GM19043 (cell line): ENCODE measurements around the gene GAB2.
"Not testable (repeated sequence)": the region's sequence is repeated elsewhere in the genome, so short reads cannot be mapped to it uniquely, and the experiment has no call there.

Experiments used
- ATAC-seq: cut with Tn5 transposase; IDR thresholded peaks from one replicate; pipeline ENCODE4 v1.9.1; 2021; ENCODE audit warnings: low read depth; ENCODE audit not compliant: unreplicated experiment

The GAB2 gene

DNA sequence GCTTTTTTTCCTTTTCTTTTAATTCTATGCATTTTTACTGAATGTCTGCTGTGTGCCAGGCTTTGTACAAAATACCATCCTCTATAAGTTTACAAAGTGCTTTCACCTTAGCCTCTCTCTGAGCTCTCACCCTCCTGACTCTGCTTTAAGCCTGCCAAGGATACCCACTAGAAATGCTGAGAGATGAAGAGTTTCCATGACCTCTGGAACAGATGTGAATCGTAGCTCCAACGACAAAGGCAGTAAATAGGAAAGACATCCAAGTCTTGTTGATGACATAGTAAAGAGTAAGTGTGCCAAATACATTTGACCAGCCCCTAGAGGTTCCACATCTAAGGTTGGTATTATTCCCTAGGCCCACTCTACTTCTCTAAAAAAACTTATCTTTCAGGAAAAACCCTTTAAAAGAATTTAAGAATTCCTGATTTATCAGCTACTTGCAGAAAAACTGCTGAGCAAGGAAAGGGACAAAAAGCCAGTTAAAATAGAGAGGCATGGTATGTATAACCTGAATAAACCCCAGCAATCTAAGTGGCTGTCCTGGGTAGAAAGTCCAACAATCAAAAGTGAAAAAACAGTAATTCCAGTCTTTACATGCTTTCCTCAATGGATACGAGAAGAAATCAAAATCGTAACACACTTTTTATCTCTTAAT lies 45.4 kb downstream of the GAB2 start:
- ATAC-seq, result no peak

DNA sequence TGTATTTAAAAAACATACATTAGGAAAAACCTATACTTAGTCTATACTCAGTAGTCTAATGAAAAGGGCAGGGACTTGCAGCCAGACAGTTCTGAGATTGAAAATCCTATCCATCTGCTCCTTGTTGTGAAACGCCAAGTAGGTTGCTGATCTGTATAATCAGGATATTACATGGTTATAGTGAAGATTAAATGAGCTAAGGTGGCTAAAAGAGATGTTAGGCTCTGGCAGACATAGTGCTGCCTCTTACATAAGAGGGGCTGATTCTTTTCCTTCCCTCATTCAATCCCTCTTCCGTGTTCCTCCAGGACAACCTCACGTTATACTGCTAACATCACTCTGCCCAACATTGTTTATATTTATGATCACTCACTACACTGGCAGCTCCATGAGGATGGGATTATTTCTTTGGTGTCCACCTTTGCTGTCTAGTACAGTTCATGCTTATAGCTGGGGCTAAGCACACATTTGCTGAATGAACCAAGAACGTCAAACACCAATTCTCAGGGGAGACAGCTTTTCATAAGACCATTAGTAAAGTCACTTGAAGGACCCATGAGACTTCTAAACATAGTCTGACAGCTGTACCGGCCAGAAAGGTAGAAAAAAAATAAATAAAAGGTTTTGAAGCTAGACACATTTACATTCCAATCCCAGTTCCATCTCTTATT lies 46.3 kb downstream of the GAB2 start:
- no peak for ATAC-seq

DNA sequence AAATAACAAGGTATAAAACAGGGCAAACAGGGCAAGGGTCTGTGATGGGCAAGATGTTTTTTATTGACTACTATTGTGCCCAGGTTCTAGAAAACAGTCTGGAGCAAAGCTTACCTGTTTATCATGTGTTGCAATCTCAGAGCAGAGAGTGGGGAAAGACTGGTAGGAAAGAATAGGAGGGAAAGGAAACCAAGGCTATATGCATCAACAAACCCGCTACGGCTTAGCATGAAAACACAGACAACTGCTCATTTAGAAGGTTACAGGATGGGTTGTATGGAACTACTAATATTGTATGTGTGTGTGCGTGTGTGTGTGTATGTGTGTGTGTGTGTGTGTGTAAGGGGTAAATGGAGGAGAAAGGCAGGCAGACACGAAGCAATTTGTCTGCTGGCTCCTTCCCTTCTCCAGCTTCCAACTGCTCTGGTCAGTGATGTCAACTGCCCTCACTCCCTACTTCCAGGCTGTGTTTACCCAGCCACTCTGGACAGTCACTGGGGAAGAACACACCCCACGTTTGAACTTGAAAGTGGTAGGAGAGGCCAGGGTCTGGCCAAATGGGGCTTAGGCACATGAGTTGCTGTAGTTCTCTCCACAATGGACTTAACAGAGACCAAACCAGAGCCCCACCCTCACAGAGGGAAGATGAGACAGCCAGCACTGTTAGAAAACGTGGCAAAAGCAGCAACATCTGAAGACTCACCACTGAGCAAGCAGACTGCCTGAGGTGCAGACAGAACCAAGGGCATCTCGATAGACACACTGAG lies 47.0 kb downstream of the GAB2 start:
- no peak for ATAC-seq

DNA sequence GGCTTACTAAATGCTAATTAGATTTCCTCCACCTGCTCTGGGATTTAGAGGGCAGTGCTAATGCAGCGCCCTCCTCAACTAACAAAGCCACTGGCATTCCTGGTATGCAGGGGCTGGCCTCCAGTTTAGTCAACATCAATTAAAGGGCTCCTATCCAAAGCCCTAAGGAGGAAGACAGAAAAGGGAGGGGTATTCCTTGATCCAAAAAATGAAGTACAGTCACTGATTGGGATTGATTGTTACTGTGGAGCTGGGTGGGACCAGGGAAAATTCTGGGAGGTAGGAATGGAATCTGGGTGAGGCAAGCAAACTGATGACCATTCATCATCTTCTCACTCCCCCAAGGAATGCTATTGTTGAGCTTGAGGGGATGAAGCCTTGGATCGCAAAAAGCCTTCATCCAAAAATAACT lies 52.2 kb downstream of the GAB2 start:
- ATAC-seq, result no peak

DNA sequence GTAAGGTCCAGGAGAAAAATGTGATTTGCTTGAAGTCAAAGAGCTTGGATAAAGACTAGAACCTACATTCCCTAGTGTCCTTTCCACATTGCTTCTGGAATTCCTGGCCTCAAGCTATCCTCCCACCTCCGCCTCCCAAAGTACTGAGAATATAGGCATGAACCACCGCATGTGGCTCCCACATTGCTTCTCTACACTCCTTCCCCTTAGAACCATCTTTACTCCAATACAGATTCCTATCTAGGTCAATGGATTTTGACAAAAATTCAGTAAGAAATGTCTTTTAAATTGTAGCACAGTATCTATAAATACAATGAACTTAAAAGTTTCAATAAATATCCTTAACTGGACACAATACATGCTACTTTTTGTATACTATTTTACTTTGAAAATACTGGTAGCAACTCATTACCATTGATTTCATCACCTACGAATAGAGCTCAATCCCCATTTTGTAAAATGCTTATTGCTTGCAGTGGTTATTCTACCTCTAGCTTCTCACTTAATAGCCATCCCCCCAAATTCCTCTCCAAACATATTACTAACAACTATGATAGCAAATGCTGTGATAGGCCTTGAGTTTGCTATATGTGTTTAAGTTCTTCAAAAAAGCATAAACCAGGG lies 53.4 kb downstream of the GAB2 start:
- no peak for ATAC-seq

DNA sequence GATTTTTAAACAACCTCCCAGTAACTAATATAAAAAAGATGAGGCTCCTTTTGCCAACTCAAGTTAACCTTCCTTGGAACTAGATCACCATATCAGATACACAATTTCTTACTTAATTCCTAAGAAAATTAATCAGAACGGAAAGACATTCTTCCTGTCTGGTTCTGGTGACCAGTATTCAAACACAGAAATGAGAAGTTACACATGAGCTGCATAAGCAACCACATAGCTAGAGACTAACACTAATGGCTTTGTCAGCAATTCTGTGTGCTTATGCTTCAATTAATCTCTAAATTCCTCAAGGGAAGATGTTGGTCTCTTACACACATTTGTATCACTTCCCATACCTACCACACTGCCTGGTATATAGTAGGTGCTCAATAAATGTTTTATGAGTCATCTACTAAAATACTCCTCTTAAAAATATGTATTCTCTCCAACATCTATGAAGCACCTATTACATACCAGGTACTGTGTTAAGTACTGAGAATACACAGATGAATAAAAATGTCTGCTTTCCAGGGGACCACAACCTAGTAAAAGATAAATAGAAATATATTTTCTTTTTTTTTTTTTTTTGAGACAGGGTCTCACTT lies 54.5 kb downstream of the GAB2 start:
- ATAC-seq, result no peak

DNA sequence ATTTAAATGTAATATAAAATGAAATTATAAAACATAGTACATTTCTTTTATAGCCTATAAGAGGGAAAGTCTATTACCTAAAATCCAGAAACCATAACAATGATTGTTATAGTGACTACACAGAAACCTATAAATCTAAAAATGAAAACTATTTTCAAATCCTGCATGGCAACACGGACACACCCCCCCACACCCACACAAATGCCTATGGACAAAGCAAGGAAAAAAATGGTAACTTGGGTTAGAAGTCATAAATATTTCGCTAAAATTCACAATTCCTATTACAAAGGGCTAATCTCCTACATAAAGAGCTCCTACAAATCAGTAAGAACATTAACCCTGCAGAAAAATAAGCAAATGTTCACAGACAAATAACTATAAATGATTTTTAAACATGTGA lies 56.4 kb downstream of the GAB2 start:
- no peak for ATAC-seq

DNA sequence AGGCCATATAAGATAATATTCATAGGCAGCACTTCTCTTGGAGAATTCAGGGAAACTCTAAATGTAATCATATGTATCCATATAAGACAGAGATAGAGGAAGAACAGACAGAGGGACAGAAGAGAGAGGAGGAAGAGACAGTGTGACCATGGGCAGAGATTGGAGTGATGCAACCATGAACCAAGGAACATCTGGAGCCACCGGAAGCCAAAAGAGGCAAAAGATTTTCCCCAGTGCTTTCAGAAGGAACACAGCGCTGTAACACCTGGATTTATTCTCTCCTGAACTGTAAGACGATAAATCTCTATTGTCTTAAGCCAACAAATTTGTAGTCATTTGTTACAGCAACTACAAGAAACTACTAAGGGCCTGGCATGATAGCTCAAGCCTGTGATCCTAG lies 57.7 kb downstream of the GAB2 start:
- no peak for ATAC-seq

DNA sequence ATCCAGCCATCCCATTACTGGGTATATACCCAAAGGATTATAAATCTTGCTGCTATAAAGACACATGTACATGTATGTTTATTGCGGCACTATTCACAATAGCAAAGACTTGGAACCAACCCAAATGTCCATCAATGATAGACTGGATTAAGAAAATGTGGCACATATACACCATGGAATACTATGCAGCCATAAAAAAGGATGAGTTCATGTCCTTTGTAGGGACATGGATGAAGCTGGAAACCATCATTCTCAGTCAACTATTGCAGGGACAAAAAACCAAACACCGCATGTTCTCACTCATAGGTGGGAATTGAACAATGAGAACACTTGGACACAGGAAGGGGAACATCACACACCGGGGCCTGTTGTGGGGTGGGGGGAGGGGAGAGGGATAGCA lies 59.7 kb downstream of the GAB2 start:
- not testable (repeated sequence) for ATAC-seq

DNA sequence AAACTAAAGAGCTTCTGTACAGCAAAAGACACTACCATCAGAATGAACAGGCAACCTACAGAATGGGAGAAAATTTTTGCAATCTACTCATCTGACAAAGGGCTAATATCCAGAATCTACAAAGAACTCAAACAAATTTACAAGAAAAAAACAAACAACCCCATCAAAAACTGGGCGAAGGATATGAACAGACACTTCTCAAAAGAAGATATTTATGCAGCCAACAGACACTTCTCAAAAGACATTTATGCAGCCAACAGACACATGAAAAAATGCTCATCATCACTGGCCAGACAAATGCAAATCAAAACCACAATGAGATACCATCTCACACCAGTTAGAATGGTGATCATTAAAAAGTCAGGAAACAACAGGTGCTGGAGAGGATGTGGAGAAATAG lies 60.2 kb downstream of the GAB2 start:
- ATAC-seq, result not testable (repeated sequence)

DNA sequence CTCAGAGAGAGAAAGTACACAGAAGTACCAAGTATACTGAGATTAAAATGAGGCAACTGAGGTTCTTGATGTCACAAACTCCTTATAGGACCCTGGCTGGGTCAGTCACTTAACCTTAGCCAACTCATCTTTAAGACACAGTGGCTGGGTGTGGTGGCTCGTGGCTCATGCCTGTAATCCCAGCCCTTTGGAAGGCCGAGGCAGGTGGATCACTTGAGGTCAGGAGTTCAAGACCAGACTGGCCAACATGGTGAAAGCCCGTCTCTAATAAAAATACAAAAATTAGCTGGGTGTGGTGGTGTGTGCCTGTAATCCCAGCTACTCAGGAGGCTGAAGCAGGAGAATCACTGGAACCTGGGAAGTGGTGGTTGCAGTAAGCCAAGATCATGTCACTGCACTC lies 61.9 kb downstream of the GAB2 start:
- ATAC-seq, result not testable (repeated sequence)

DNA sequence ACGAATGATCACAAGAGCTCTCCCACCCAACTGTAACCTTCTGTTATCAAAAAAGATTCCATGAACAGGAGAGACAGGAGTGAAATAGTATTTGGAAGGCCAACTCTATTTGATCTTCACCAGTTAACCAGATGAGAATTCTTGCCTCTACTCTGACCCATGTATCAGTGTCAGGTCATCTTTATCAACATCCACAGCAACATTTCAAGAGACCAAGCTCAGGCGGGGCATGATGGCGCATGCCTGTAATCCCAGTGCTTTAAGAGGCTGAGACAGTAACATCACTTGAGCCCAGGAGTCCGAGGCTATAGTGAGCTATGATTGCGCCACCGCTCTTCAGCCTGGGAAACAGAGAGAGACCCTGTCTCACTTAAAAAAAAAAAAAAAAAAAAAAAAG lies 62.3 kb downstream of the GAB2 start:
- no peak for ATAC-seq

DNA sequence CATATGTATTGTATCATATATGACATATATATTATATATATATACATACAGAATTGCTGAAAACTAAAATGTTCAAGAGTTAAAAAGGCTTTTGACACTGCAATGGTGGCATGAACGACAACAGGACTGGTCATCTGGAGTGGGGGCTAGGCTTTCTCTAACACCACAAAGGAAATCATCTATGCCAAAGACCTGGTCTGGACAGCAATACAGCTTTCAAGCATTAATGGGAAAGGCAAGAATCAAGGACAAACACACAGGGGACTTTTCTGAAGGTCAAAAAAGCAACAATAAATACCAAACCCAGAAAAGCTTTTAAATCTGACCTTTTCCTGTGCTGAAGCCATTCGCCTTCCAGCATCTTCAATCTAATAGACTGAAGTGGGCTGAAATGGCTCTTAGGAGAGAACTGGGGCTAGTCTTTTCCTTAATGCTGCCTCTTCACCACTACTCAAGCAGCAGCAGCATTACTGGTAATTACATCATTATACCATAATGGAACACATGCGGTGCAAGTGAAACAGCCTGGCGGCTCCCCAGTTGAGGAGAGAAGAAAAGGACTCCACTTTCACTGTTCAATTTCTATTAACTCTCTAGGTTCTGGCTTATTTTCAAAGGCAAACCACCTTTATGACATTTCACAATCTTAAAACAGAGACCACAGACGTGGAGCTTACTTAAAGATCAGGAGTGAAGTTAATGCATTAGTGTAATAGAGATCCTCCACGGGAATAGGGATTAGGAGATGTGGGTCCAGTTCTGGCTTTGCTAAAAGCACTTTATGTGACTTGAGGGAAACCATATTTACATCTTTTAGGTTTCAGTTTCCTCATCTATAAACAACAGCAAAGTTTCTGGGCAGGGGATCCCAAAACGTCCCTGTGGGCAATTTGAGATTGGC lies 63.0 kb downstream of the GAB2 start:
- no peak for ATAC-seq

DNA sequence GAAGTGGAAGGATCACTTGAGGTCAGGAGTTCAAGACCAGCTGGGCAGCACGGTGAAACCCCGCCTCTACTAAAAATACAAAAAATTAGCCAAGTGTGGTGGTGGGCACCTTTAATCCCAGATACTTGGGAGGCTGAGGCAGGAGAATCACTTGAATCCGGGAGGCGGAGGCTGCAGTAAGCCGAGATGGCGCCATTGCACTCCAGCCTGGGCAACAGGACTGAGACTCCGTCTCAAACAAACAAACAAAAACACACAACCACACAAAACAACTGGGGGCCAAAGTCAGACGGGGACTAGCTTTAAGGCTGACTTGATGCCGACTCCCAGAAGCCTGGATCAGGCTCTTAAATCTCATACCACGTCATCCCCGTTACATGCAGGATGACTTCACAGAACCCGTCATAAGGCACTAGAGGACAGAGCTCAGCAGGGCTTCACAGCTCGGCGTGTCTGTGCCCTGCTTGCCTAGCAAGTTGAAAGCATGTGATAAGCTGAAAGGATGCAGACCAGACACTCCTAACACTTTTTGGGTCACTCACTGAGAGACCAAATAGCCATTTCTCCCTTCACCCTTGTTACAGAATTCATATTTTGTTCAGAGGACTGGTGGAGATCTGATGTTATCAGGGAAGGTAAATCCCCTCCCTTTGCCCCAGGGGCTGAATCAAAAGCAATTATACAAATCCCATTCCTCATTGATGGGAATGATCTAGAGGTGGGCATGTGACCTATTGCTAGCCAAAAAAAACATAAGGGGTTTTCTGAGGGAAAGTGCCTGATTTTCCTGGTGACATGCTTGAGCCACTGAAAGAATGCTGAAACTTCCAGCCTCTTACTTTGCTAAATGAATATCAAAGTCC lies 65.4 kb downstream of the GAB2 start:
- ATAC-seq, result no peak

DNA sequence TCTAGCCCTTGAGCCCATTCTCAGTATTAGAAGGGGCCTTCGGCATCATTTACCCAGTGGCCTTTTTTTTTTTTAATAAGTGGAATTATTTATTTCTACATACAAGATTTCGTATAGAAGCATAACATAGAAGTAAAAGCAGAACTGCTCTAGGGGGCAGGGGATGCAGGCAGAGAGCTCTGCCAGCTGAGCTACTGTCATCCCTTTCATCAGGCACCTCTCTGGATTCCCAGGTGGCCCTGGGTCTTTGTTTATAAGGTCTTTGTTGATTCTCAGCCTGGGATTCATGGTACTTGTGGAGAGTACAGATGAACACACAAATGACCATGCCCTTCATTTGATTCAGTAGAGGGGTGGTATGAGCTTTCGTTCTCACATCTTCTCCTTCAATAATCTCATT lies 66.4 kb downstream of the GAB2 start:
- ATAC-seq, result no peak

DNA sequence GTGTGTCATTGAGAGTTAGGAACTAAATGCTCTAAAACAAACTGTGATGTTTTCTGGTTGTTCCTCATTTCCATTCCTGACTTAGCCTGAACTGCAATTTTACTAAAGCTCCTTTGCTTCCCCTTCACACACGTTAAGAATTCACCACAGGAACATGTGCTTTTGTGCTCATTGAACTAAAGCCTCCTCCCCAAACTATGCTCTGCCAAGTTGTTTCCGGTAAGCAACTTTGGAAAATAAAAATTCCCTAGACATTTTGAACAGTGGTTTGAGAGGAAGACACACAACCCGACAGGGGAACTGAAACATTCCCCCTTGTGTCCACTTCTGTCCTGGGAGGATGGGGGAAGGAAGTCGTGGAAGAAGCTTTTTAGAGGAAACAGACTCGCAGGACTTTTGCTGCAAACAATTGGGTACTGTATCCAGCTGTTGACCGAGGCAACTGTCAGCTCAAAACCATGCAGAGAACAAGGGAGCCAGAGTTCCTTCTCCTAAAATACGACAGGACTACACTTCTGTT lies 66.9 kb downstream of the GAB2 start:
- ATAC-seq, result no peak

DNA sequence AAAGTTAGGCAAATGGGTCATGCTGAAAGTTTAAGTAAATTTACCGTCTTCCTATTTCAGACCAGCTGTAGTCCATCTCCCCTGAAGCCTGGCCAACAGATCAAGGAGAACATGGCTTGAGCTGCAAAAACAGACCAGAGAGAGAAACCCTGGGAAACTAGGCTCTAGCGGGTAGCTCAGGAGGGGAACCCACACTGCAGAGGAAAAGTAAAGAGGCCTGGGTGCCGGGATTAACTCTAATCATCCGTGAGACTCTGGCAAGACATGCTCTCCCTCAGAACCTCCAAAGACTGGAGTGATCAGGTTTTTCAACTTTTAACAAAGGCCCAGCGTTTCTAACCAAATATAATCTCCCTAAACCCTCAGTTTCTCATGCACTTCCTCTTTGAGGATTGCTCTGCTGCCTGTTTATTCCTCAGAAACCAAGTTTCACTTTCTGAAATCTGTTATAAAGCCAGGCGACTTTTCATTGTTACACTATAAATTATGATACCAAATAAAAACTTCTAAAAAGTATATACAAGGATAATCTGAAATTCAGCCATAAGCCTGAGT lies 67.5 kb downstream of the GAB2 start:
- no peak for ATAC-seq

DNA sequence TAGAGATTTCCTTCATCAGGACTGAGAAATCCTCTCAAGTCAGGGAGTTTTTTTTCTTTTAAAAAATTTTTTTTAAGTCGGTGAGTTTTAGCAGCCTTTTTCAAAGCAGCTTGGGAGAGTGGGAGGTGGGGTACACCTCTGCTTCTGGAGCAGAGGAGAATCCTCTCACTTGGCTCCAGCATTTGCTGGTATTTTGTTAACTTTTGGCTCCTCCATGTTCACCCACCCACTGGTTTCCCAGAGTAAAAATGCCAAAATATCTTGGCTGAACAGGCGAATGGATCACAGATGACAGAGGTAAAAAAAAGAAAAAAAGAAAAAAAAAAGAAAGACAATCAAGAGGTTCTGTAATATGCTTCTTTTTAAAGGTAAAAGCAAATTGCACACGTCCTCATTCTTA lies 68.0 kb downstream of the GAB2 start:
- no peak for ATAC-seq

DNA sequence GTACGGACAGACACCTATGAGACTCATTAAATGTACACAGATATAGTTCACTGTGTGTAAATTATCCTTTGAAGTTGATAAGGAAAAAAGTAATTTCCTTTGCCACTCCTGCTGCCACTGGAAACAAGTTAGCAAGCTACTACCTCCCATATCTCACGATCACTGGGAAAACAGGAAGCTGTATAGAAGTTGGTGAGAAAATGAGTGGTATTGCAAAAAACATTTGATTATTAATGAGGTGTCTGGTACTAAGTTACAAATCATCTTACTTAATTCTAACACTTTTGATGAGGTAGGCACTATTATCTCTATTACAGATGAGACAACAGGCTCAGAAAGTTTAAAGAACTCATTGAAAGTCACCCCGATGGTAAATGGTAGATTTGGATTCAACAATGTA lies 68.5 kb downstream of the GAB2 start:
- ATAC-seq, result no peak
